T-helper 17 cell (primary cell): ENCODE results near the gene ROS1. TPM values are rescaled to one million over a fixed set of nuclear protein-coding genes. Genes with fewer than 3 reads are reported as not detected.
"Not testable (repeated sequence)": the region's sequence is repeated elsewhere in the genome, so short reads cannot be mapped to it uniquely, and the experiment has no call there.

ENCODE experiments used
- ATAC-seq: fragments of 150-1000 bp; cut with Tn5 transposase; 2 replicates; pipeline ENCODE4 v1.10.0; 2021; ENCODE audit warnings: mild to moderate bottlenecking, moderate library complexity
- DNase-seq, 3 donors: peaks; one replicate each; pipeline versions ENCODE4 v3.0.0 to v3.0.0-alpha.2; 2020 to 2021
- H3K9me3 ChIP-seq: one replicate; pipeline ENCODE4 v1.7.0; 2013; ENCODE audit warnings: low read length, mild to moderate bottlenecking; ENCODE audit not compliant: control insufficient read depth, poor library complexity, severe bottlenecking
- H3K27ac Mint-ChIP-seq: one replicate; pipeline ENCODE4 v1.8.0; 2022; ENCODE audit warnings: mild to moderate bottlenecking, moderate library complexity, mixed read lengths
- H3K27me3 Mint-ChIP-seq: one replicate; pipeline ENCODE4 v1.8.0; 2022; ENCODE audit warnings: mixed read lengths
- H3K36me3 Mint-ChIP-seq: one replicate; pipeline ENCODE4 v1.8.0; 2022; ENCODE audit warnings: low read depth, mixed read lengths
- H3K4me1 Mint-ChIP-seq: one replicate; pipeline ENCODE4 v1.8.0; 2022; ENCODE audit warnings: mild to moderate bottlenecking, mixed read lengths
- H3K4me3 Mint-ChIP-seq: one replicate; pipeline ENCODE4 v1.8.0; 2022; ENCODE audit warnings: mild to moderate bottlenecking, moderate library complexity, mixed read lengths
- total RNA-seq, 4 donors: library from RNA in 2 of 4; stranded (reverse) in 2 of 4; gene quantifications; one replicate each; pipeline ENCODE4 v1.2.3 and lab custom pipeline; 2022 to 2026

Gene ROS1
- total RNA-seq, 2 donors from 2014 or later: not detected

GRCh38 chr6:117263353-117263927 lies 162.3 kb downstream of the ROS1 start:
- peaks cover 73% of the 10 kb centered on the region for H3K27me3 Mint-ChIP-seq

GRCh38 chr6:117262799-117263198 lies 162.9 kb downstream of the ROS1 start:
- peaks cover 66% of the 10 kb centered on the region for H3K27me3 Mint-ChIP-seq
- peaks cover 7% of the 10 kb centered on the region for H3K4me1 Mint-ChIP-seq
- no peak overlapping the region for H3K27ac Mint-ChIP-seq
- DNase-seq (no peak), ATAC-seq (no peak)
- peaks cover 3% of the 10 kb centered on the region for H3K36me3 Mint-ChIP-seq
- no peaks in the 10 kb centered on the region for H3K9me3 ChIP-seq
- no peak overlapping the region for H3K4me3 Mint-ChIP-seq

More at GRCh38 chr6:117263353-117263927, 162.3 kb downstream of the ROS1 start:
- H3K4me1 Mint-ChIP-seq: peaks cover 11% of the 10 kb centered on the region
- H3K27ac Mint-ChIP-seq: no peak overlapping the region
- H3K36me3 Mint-ChIP-seq: peaks cover 3% of the 10 kb centered on the region
- DNase-seq (no peak), ATAC-seq (no peak)
- no peaks in the 10 kb centered on the region for H3K9me3 ChIP-seq
- H3K4me3 Mint-ChIP-seq: no peak overlapping the region

- Mint-ChIP-seq H3K4me3 (no peak overlapping the region), H3K27ac (no peak overlapping the region), H3K36me3 (no peaks in the 10 kb centered on the region), H3K27me3 (no peaks in the 10 kb centered on the region), H3K4me1 (no peaks in the 10 kb centered on the region)
- ATAC-seq (no peak), DNase-seq (no peak)
- H3K9me3 ChIP-seq: peaks cover 4% of the 10 kb centered on the region
Observed at GRCh38 chr6:117253785-117254184, 172.0 kb downstream of the ROS1 start.

- H3K9me3 ChIP-seq, ATAC-seq, H3K4me1 Mint-ChIP-seq, DNase-seq, H3K4me3 Mint-ChIP-seq, H3K36me3 Mint-ChIP-seq, H3K27ac Mint-ChIP-seq, H3K27me3 Mint-ChIP-seq: not testable (repeated sequence)
Observed at GRCh38 chr6:117244979-117245378, 180.8 kb downstream of the ROS1 start.

GRCh38 chr6:117244571-117244970 lies 181.2 kb downstream of the ROS1 start:
- not testable (repeated sequence) for ATAC-seq, H3K36me3 Mint-ChIP-seq, H3K4me1 Mint-ChIP-seq, H3K27me3 Mint-ChIP-seq, H3K9me3 ChIP-seq, H3K27ac Mint-ChIP-seq, DNase-seq, H3K4me3 Mint-ChIP-seq

Other genes starting within 250 kb of the ROS1 start
- gene VGLL2, start 160.4 kb downstream of the ROS1 start, total RNA-seq: not detected
- gene DCBLD1, start 56.7 kb upstream of the ROS1 start, total RNA-seq: 1 to 10 TPM; 1.4 to 1.8 TPM
- gene GOPC, start 176.6 kb upstream of the ROS1 start, total RNA-seq: 10 to 100 TPM; 16.8 to 17.4 TPM
- 10 to 100 TPM; 21.9 to 26.0 TPM for gene NUS1, start 249.5 kb upstream of the ROS1 start, total RNA-seq